HG03378 (cell line): ENCODE measurements around the gene IRX6.

Experiments used
- ATAC-seq: cut with Tn5 transposase; IDR thresholded peaks from one replicate; pipeline ENCODE4 v1.9.1; 2021; ENCODE audit warnings: mild to moderate bottlenecking, moderate library complexity; ENCODE audit not compliant: unreplicated experiment

The IRX6 gene

DNA sequence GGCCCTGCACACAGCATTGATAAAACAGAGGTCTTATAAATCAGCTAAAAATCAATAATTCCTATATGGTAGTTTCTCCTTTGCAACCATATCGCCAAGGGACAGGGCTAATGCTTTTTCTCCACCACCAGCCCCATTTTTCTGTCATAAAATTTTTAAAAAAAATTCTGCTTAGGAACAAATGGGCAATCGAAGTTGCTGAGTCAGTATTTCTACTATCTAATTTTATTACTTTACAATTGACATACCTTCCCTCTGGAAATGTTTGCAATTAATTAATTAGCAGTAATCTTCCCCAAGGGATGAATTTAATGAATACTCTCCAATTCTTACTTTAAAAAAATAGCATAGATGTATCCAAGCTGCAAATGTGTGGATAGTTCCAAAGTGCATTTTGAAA is 1.7 kb upstream of the IRX6 start:
- ATAC-seq: no peak

- ATAC-seq: no peak
These were observed 479 bp downstream of the IRX6 start for GRCh38 chr16:55324285-55325079.

DNA sequence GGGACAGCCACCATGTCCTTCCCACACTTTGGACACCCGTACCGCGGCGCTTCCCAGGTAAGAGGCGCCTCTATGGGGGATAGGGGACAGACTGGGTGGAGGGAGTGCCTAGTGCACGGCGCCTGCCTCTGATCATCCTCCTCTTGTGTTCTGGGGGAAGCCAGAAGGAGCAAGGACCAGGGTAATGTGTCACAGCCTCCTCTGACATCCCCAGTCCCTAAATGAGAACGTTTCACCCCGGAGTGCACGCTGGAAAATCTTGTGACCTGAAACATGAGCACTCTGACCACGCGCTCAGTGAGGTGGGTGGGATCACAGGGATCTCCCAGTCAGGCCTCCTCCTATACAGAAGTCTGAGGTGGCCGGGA is 1.1 kb downstream of the IRX6 start:
- ATAC-seq: no peak

DNA sequence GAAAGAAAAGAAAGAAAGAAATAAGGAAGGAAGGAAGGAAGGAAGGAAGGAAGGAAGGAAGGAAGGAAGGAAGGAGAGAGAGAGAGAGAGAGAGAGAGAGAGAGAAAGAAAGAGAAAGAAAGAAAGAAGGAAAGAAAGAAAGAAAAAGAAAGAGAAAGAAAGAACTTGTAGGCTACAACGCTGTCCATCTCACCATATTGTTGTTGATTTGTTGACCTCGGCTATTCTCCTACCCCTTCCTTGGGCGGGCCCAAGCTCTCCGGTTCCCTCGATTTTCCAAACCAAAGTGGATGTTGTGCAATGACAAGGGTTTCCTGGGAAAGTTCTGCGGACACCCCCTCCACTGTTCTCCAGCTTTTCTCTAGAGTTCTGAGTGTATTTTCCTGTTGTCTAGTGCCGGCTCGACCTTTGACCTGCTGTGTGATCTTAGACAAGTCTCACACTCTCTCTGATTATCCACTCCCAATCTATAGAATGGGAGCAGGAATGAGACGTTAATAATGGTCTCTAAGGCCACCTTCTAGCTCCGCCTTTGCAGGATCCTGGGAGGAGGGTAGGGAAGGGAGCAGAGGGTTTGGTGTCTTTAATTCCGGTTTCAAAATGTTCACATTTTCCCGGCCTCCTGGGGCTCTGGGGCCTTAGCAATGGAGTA is 1.6 kb downstream of the IRX6 start:
- no peak for ATAC-seq

- no peak for ATAC-seq
These were observed 2.5 kb downstream of the IRX6 start for GRCh38 chr16:55326261-55327092.

- ATAC-seq: no peak
These were observed 4.9 kb downstream of the IRX6 start for GRCh38 chr16:55328611-55329569.

GRCh38 chr16:55329791-55330428 is 5.9 kb downstream of the IRX6 start:
- ATAC-seq: no peak

- ATAC-seq: no peak
These were observed 7.0 kb downstream of the IRX6 start for GRCh38 chr16:55330781-55331647.

DNA sequence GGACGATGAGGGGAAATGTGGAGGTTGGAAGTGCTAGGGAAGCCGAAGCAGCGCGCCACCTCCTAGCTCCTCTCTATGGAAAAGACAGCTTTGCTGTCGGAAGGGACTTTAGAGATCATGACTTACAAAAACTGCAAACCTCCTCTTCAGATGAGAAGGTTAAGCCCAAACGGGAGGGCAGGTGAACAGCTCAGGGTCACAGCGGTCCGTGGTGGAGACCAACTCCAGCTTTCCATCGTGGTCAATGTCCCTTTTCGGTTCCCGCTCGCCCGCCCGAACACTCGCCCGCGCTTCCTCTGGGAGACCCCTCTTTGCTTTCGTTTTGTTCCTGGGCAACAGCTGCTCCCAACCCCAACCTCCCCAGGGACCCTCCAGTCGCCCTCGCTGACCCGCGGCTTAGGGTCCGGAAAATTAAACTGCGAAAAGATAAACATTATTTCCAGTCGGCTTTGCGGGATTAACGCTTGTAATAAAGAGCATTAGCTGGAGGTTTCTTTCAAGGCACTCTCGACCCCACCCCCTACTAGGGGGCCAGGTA is 7.7 kb downstream of the IRX6 start:
- no peak for ATAC-seq

GRCh38 chr16:55333684-55334083 is 9.7 kb downstream of the IRX6 start:
- peak; percentile 77 for ATAC-seq

GRCh38 chr16:55338646-55339045 is 14.6 kb downstream of the IRX6 start:
- no peak for ATAC-seq

- ATAC-seq: no peak
These were observed 16.4 kb downstream of the IRX6 start for GRCh38 chr16:55340445-55340844.

- no peak for ATAC-seq
These were observed 17.7 kb downstream of the IRX6 start for GRCh38 chr16:55341681-55342080.

DNA sequence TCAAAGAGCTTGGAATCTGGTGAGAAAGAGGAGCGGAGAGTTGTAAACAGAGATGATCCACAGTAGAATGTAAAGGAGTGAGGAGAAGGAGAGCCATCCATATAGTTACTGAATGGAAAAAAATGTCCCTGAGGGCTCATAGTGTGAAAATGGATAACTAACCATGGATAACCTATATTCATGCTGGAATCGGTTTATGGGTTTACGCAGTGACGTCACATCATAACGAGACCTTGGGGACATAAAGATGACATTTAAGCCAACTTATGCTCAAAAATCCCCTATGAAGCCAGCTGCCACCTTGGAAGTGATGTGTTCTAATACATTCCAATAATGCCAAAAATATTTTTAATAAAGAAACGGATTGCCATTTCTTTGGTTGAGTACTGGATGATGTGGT is 22.5 kb downstream of the IRX6 start:
- no peak for ATAC-seq

GRCh38 chr16:55349867-55350266 is 25.9 kb downstream of the IRX6 start:
- no peak for ATAC-seq

DNA sequence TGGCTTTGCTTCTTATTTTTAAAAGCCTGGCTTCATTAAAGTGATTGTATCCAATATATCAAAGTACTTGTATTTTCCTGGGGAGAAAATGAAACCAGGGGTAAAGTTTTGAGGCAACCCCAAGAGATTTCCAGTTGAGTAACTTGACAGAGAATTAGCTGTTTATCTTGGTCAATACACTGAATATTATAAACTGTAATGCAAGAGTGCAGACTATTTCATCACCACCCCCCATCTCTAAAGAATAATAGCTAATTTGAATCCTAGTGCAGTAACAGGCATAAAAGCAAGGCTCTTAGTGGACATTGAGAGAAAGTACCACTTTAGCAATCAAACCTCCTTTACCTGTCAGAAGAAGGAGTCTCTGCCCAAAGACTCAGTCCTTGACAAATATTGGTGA is 27.0 kb downstream of the IRX6 start:
- no peak for ATAC-seq

- ATAC-seq: no peak
These were observed 27.9 kb downstream of the IRX6 start for GRCh38 chr16:55351936-55352335.

DNA sequence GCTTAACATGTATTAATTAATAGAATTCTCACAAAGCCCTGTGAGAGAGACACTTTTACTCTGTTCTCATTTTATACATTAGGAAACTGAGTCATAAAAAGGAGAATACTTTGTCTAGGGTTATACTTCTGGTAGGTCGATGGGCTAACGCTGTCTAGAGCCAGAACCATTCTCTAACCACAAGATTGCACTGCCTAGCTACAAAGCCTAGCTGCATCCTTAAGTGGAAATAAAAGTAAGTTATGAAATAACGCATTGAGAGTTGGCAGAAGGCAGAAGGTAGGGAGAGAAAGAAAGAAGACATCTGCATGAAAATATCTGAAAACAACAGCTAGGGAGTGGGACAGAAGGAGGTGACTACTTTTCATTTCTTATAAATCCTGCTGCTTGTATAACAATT is 33.2 kb downstream of the IRX6 start:
- ATAC-seq: no peak

GRCh38 chr16:55359946-55360345 is 35.9 kb downstream of the IRX6 start:
- no peak for ATAC-seq
